Measurements from ENCODE around the gene ZNF750. TPM values are rescaled to one million over a fixed set of nuclear protein-coding genes. Genes with fewer than 3 reads are reported as not detected.

The ZNF750 gene
- total RNA-seq, 2 donors from 2014 or later, result not detected

GRCh38 chr17:82802075-82802780 lies 37.6 kb downstream of the ZNF750 start:
- no peaks in the 10 kb centered on the region for H3K27me3 ChIP-seq
- ATAC-seq (no peak), DNase-seq (no peak)
- no peaks in the 10 kb centered on the region for H3K4me1 ChIP-seq
- no peak overlapping the region for H3K4me3 ChIP-seq
- H3K9me3 ChIP-seq, result no peaks in the 10 kb centered on the region
- intact Hi-C loops (cut with DNase I), result no loop called here
- H3K36me3 ChIP-seq (replicated peaks in 1 of 2; ENCODE audit: insufficient read depth in 1 of 2, low read depth in 2 of 2), result no peaks in the 10 kb centered on the region
- 89 to 96% methylated on average over 14 to 17 of the region's 17 CpGs for WGBS, 2 donors
- TF ChIP-seq POLR2A (IDR thresholded peaks at IDR 0.05), result no peak
- no peak for TF ChIP-seq CTCF (IDR thresholded peaks at IDR 0.05)
- H3K27ac ChIP-seq, result no peak overlapping the region

GRCh38 chr17:82801377-82801970 lies 38.3 kb downstream of the ZNF750 start:
- Histone ChIP-seq H3K4me1 (no peaks in the 10 kb centered on the region), H3K27me3 (no peaks in the 10 kb centered on the region), H3K27ac (no peak overlapping the region), H3K36me3 (replicated peaks in 1 of 2; ENCODE audit: insufficient read depth in 1 of 2, low read depth in 2 of 2) (no peaks in the 10 kb centered on the region), H3K4me3 (no peak overlapping the region), H3K9me3 (no peaks in the 10 kb centered on the region)
- WGBS, 2 donors, result 95 to 98% methylated on average over 63 of the region's 63 CpGs
- DNase-seq, result no peak
- no peak for ATAC-seq
- TF ChIP-seq CTCF (IDR thresholded peaks at IDR 0.05) (no peak), POLR2A (IDR thresholded peaks at IDR 0.05) (no peak)
- intact Hi-C loops (cut with DNase I), result no loop called here

- Histone ChIP-seq H3K27me3 (no peaks in the 10 kb centered on the region), H3K27ac (no peak overlapping the region), H3K9me3 (no peaks in the 10 kb centered on the region), H3K4me3 (no peak overlapping the region), H3K4me1 (no peaks in the 10 kb centered on the region), H3K36me3 (replicated peaks in 1 of 2; ENCODE audit: insufficient read depth in 1 of 2, low read depth in 2 of 2) (no peaks in the 10 kb centered on the region)
- intact Hi-C loops (cut with DNase I), result no loop called here
- WGBS, 2 donors, result 97 to 100% methylated on average over 5 to 15 of the region's 15 CpGs
- ATAC-seq, result no peak
- DNase-seq, result no peak
- TF ChIP-seq POLR2A (IDR thresholded peaks at IDR 0.05) (no peak), CTCF (IDR thresholded peaks at IDR 0.05) (no peak)
Observed at GRCh38 chr17:82800885-82801284, 38.9 kb downstream of the ZNF750 start.

GRCh38 chr17:82799591-82799990 lies 40.2 kb downstream of the ZNF750 start:
- DNase-seq (no peak), ATAC-seq (no peak)
- H3K9me3 ChIP-seq, result no peaks in the 10 kb centered on the region
- H3K4me1 ChIP-seq, result no peaks in the 10 kb centered on the region
- 92 to 94% methylated on average over 16 of the region's 16 CpGs for WGBS, 2 donors
- no peak for TF ChIP-seq CTCF (IDR thresholded peaks at IDR 0.05)
- TF ChIP-seq POLR2A (IDR thresholded peaks at IDR 0.05), result no peak
- no peaks in the 10 kb centered on the region for H3K27me3 ChIP-seq
- no peak overlapping the region for H3K27ac ChIP-seq
- H3K4me3 ChIP-seq, result no peak overlapping the region
- H3K36me3 ChIP-seq (replicated peaks in 1 of 2; ENCODE audit: insufficient read depth in 1 of 2, low read depth in 2 of 2), result no peaks in the 10 kb centered on the region
- intact Hi-C loops (cut with DNase I), result no loop called here

- WGBS, 2 donors, result 97 to 98% methylated on average over 7 of the region's 7 CpGs
- Histone ChIP-seq H3K4me1 (no peaks in the 10 kb centered on the region), H3K27ac (no peak overlapping the region), H3K4me3 (no peak overlapping the region), H3K9me3 (no peaks in the 10 kb centered on the region), H3K36me3 (replicated peaks in 1 of 2; ENCODE audit: insufficient read depth in 1 of 2, low read depth in 2 of 2) (no peaks in the 10 kb centered on the region), H3K27me3 (no peaks in the 10 kb centered on the region)
- no peak for DNase-seq
- TF ChIP-seq CTCF (IDR thresholded peaks at IDR 0.05) (no peak), POLR2A (IDR thresholded peaks at IDR 0.05) (no peak)
- ATAC-seq, result no peak
- intact Hi-C loops (cut with DNase I), result no loop called here
Observed at GRCh38 chr17:82798752-82799151, 41.1 kb downstream of the ZNF750 start.
